Fibroblast of lung (primary cell): ENCODE data around the gene TRMT11. TPM values are rescaled to one million over a fixed set of nuclear protein-coding genes. Genes with fewer than 3 reads are reported as not detected.

Source experiments
- DNase-seq, 2 donors: peaks; one replicate each; pipeline versions ENCODE4 v3.0.0 to v3.0.0-alpha.2; 2010; ENCODE audit warnings: low read depth in 2 of 2
- H2AFZ ChIP-seq: 2 replicates; pipeline ENCODE4 v1.5.1; 2012; ENCODE audit warnings: low read length, control low read depth, inconsistent platforms
- H3K27ac ChIP-seq: 2 replicates; pipeline ENCODE4 v1.5.1; 2011; ENCODE audit warnings: low read length, control low read depth; ENCODE audit not compliant: insufficient read depth
- H3K27me3 ChIP-seq: 2 replicates; pipeline ENCODE4 v1.5.1; 2011; ENCODE audit warnings: mild to moderate bottlenecking, low read length; ENCODE audit not compliant: control insufficient read depth, insufficient read depth
- H3K36me3 ChIP-seq: 2 replicates; pipeline ENCODE4 v1.5.1; 2011; ENCODE audit warnings: low read length; ENCODE audit not compliant: control insufficient read depth, insufficient read depth
- H3K4me1 ChIP-seq: 2 replicates; pipeline ENCODE4 v1.5.1; 2011; ENCODE audit warnings: low read length; ENCODE audit not compliant: control insufficient read depth, insufficient read depth; ENCODE audit errors: extremely low read depth
- H3K4me2 ChIP-seq: 2 replicates; pipeline ENCODE4 v1.5.1; 2011; ENCODE audit warnings: low read length, control low read depth; ENCODE audit not compliant: insufficient read depth; ENCODE audit errors: extremely low read depth
- H3K4me3 ChIP-seq, 4 experiments: fragments of 200-600 bp in 1 of 4; sonication (generic) in 1 of 4; replicated peaks in 1 of 4; 2 replicates each; pipeline ENCODE4 v1.5.1; 2011 to 2016; ENCODE audit warnings: low read length in 4 of 4, low read depth in 3 of 4, mild to moderate bottlenecking in 3 of 4, control low read depth in 2 of 4, inconsistent platforms in 1 of 4, mixed read lengths in 1 of 4; ENCODE audit not compliant: insufficient read depth in 1 of 4; ENCODE audit errors: control extremely low read depth in 1 of 4
- H3K79me2 ChIP-seq: 2 replicates; pipeline ENCODE4 v1.5.1; 2012; ENCODE audit warnings: mild to moderate bottlenecking, low read length, inconsistent platforms; ENCODE audit not compliant: control insufficient read depth, insufficient read depth
- H3K9ac ChIP-seq: 2 replicates; pipeline ENCODE4 v1.5.1; 2011; ENCODE audit warnings: mild to moderate bottlenecking, low read length, control low read depth; ENCODE audit not compliant: insufficient read depth
- H3K9me3 ChIP-seq: 2 replicates; pipeline ENCODE4 v1.5.1; 2012; ENCODE audit warnings: low read depth, low read length; ENCODE audit not compliant: control insufficient read depth, insufficient read depth
- H4K20me1 ChIP-seq: 2 replicates; pipeline ENCODE4 v1.5.1; 2011; ENCODE audit warnings: low read length; ENCODE audit not compliant: control insufficient read depth, insufficient read depth; ENCODE audit errors: extremely low read depth
- CTCF ChIP-seq, 2 donors: IDR thresholded peaks in 1 of 2; conservative IDR thresholded peaks in 1 of 2; 1 replicate in 1 of 2; 2 replicates in 1 of 2; pipeline ENCODE4 v1.5.1; 2011 to 2012; ENCODE audit warnings: low read length in 2 of 2, control low read depth in 1 of 2, inconsistent platforms in 1 of 2, low read depth in 1 of 2, mild to moderate bottlenecking in 1 of 2
- EZH2 ChIP-seq: IDR thresholded peaks from 2 replicates; pipeline ENCODE4 v1.5.1; 2012; ENCODE audit warnings: low read length, control low read depth, mild to moderate bottlenecking; ENCODE audit errors: missing control alignments
- polyA plus RNA-seq, 2 donors: library from polyadenylated mRNA; depleted of rRNA in 1 of 2; stranded (reverse) in 1 of 2; unstranded in 1 of 2; fragments of >200 nt; gene quantifications; 2 replicates each; pipeline ENCODE4 v1.2.1, GENCODE V29; 2011 to 2012; ENCODE audit warnings: missing spikeins in 1 of 2
- total RNA-seq: library from RNA; depleted of rRNA; stranded (reverse); fragments of >200 nt; gene quantifications from 2 replicates; pipeline ENCODE4 v1.2.1, GENCODE V29; 2014

The TRMT11 gene
- total and polyA plus RNA-seq, 2 donors (not counting 1 experiment from before 2014, with no cell fraction given) = 22.1 to 23.5 TPM

- H2AFZ ChIP-seq = no peak overlapping the region
- H3K27ac ChIP-seq = peak overlapping the region; percentile 26
- no peaks in the 10 kb centered on the region for H3K27me3 ChIP-seq
- H3K9ac ChIP-seq = no peak overlapping the region
- H4K20me1 ChIP-seq = no peaks in the 10 kb centered on the region
- H3K4me1 ChIP-seq = peaks cover 7% of the 10 kb centered on the region
- no peak overlapping the region for H3K4me3 ChIP-seq
- H3K4me2 ChIP-seq = no peak overlapping the region
- TF ChIP-seq CTCF (conservative IDR thresholded peaks at IDR 0.05 in 1 of 2, IDR thresholded peaks at IDR 0.05 in 1 of 2; ENCODE audit: low read depth in 1 of 2, low read length in 2 of 2) (no peak), EZH2 (no peak)
- H3K79me2 ChIP-seq = no peaks in the 10 kb centered on the region
- DNase-seq = peak in 1 of 2 donors; percentile 90
- H3K9me3 ChIP-seq = no peaks in the 10 kb centered on the region
- H3K36me3 ChIP-seq = no peaks in the 10 kb centered on the region
Measured at GRCh38 chr6:126077810-126078776, 91.8 kb downstream of the TRMT11 start.

GRCh38 chr6:126083875-126084274, 97.5 kb downstream of the TRMT11 start:
- TF ChIP-seq EZH2 (no peak), CTCF (conservative IDR thresholded peaks at IDR 0.05 in 1 of 2, IDR thresholded peaks at IDR 0.05 in 1 of 2; ENCODE audit: low read depth in 1 of 2, low read length in 2 of 2) (no peak)
- no peak overlapping the region for H3K4me3 ChIP-seq

GRCh38 chr6:126086560-126086959, 100.2 kb downstream of the TRMT11 start:
- no peak overlapping the region for H3K9ac ChIP-seq
- no peak for DNase-seq
- no peak overlapping the region for H2AFZ ChIP-seq
- no peaks in the 10 kb centered on the region for H3K79me2 ChIP-seq
- no peaks in the 10 kb centered on the region for H3K36me3 ChIP-seq
- no peaks in the 10 kb centered on the region for H3K4me1 ChIP-seq
- H3K4me2 ChIP-seq = no peak overlapping the region
- no peaks in the 10 kb centered on the region for H4K20me1 ChIP-seq
- no peaks in the 10 kb centered on the region for H3K27me3 ChIP-seq
- no peak overlapping the region for H3K27ac ChIP-seq
- no peak overlapping the region for H3K4me3 ChIP-seq
- no peak for TF ChIP-seq CTCF (conservative IDR thresholded peaks at IDR 0.05 in 1 of 2, IDR thresholded peaks at IDR 0.05 in 1 of 2; ENCODE audit: low read depth in 1 of 2, low read length in 2 of 2)
- no peak for TF ChIP-seq EZH2
- no peaks in the 10 kb centered on the region for H3K9me3 ChIP-seq

More at GRCh38 chr6:126083875-126084274, 97.5 kb downstream of the TRMT11 start:
- H3K9me3 ChIP-seq = no peaks in the 10 kb centered on the region
- no peak for DNase-seq
- no peaks in the 10 kb centered on the region for H3K4me1 ChIP-seq
- H3K9ac ChIP-seq = no peak overlapping the region
- H3K27me3 ChIP-seq = no peaks in the 10 kb centered on the region
- H3K4me2 ChIP-seq = no peak overlapping the region
- H3K27ac ChIP-seq = no peak overlapping the region
- H4K20me1 ChIP-seq = no peaks in the 10 kb centered on the region
- no peak overlapping the region for H2AFZ ChIP-seq
- H3K36me3 ChIP-seq = no peaks in the 10 kb centered on the region
- H3K79me2 ChIP-seq = no peaks in the 10 kb centered on the region
